Neural progenitor cell (in vitro differentiated cells): Measurements from ENCODE around the gene FOXJ3.

ENCODE experiments used
- CTCF ChIP-seq: fragments of 200-600 bp; sonication (generic); IDR thresholded peaks from 2 replicates; pipeline ENCODE4 v1.5.1; 2017; ENCODE audit warnings: antibody characterized with exemption, mild to moderate bottlenecking
- EZH2 ChIP-seq: fragments of 200-600 bp; sonication (generic); IDR thresholded peaks from 2 replicates; pipeline ENCODE4 v1.6.1; 2017; ENCODE audit warnings: antibody characterized with exemption, mild to moderate bottlenecking, moderate library complexity
- EZH2phosphoT487 ChIP-seq: fragments of 200-600 bp; sonication (generic); IDR thresholded peaks from 2 replicates; pipeline ENCODE4 v1.6.1; 2017; ENCODE audit warnings: antibody characterized with exemption

- no peak for TF ChIP-seq CTCF
- no peak for TF ChIP-seq EZH2phosphoT487
- TF ChIP-seq EZH2 = no peak
Measured at GRCh38 chr1:42368096-42368795, 33.2 kb upstream of the FOXJ3 start.
